M059J (cell line): ENCODE measurements around the gene INPP5B. TPM values are rescaled to one million over a fixed set of nuclear protein-coding genes. Genes with fewer than 3 reads are reported as not detected.
A peak's percentile ranks its signal among the peaks of the same experiment; 100 is the strongest.

ENCODE experiments used
- DNase-seq: peaks from one replicate; pipeline ENCODE4 v3.0.0-alpha.2; 2012; ENCODE audit warnings: low read depth
- total RNA-seq: library from RNA; depleted of rRNA; stranded (reverse); fragments of >200 nt; shearing (Covaris generic); gene quantifications from 2 replicates; pipeline ENCODE4 v1.2.3, GENCODE V29; 2014

INPP5B gene
- total RNA-seq, 1 experiment from 2014 or later = 8.5 TPM

DNA sequence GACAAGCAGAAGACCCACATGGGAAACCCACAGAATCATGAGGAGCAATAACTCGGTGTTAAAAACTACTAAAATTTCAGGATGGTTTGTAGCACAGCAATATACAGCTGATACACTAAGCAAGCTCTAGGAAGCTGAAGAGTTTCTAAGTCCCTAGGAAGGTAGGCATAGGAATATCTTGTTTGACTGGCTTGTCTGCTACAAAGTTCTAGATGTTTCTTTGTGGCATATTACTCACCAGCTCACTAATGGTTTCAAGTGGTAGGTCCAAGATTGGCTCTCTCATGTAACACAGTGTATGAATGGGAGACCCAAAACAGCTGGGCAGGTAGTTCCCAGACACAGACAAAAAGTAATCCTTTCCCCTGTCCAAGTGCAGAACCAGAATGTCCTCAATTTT, 74.2 kb downstream of the INPP5B start:
- no peak for DNase-seq

DNA sequence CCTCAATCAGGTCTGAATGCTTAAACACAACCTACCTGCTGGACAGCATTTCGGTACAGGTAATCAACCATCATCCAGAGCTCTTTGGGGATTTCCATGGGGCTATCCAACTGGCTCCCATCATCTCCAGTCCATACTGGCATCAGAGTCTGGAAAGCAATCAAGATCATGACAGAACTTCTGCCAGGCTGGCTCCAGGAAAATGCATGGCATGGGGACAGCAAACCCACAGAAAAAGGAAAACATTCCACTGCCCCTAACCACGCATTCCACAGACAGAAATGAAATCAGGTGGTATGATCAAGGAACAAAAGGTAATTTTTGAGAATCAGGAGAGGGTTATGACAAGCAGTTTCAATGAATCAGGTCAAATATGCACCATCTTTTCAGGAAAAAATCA, 78.4 kb downstream of the INPP5B start:
- peak; percentile 14 for DNase-seq

DNA sequence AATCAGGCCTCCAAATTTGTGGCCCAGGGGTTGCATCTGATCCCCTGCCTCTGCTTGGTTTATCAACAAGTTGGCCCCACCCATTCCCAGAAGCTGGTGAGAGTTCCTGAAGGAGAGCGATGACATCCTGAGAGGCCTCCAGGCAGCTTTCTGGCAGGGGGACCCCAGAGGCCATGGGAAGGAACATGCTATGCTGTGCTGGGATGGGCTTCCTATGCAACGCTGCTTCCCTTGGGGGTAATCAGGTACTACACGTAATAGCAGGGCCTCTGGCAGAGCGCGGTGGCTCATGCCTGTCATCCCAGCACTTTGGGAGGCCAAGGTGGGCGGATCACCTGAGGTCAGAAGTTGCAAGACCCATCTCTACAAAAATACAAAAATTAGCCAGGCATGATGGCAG, 79.1 kb downstream of the INPP5B start:
- no peak for DNase-seq

DNA sequence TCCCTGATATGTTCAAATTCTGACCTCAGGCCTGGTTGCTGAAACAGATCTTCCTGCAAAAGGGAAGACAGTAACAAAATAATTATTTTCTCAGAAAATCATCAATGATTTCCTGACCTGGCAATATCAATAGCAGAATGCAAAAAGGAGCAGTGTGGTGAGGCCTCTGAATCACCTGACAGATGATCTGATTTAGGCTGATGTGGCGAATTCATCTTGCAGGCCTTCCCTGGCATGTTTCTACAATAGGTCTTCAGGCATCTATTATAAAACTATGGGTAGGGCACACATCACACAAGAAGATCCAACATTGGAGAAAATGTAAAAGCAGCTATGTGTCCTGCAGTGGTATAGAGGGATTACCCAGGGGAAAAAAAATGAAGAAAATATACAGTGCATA, 80.4 kb downstream of the INPP5B start:
- DNase-seq = no peak

DNA sequence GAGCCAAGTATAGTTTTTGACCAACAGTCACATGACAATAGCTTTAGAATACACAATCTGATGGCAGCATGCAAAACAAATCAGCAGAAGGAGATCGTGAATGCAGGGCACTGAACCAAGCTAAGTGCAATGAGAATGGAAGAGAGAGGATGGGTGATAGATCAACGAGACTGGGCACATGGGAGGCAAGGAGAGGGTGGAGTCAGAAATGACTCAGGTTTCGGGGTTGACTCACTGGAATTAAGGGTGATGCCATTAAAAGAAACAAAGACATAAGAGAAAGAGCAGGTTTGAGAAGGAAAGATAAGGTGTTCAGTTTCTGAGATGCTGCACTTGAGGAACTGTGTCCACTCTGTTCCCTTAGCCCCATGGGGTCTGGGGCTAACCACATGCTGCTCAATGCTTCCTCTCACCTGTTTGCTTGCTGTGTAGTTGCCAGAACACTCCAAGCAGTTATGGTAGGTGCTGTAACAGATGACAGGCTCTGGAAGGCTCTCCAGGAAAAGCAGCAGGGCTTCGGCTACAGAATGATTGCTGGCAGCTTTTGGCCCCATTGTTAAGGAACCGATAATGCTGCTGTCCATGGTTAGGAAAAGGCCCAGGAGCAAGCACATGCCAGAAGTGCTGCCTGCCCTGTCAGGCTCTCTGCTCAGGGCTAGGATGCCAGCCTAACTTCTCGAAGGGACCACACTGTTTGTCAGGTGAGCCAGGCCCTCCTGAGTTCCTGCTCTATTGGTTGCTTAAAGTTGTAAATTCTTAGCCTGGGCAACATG, 81.3 kb downstream of the INPP5B start:
- peak; percentile 65 for DNase-seq

DNA sequence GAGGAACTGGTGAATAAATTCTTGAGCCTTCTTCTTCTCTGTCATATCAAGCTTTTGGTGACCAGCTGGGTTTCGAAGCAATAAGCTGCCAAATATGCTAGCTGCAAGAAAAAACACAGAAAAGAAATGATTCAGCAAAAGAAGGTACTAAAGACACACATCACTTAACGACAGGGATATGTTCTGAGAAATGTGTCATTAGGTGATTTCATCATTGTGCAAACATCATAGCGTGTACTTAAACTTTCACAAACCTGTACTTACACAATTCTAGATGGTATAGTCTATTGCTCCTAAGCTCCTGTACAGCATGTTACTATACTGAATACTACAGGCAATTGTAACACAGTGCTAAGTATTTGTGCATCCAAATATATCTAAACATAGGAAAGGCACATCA, 84.5 kb downstream of the INPP5B start:
- DNase-seq = no peak

DNA sequence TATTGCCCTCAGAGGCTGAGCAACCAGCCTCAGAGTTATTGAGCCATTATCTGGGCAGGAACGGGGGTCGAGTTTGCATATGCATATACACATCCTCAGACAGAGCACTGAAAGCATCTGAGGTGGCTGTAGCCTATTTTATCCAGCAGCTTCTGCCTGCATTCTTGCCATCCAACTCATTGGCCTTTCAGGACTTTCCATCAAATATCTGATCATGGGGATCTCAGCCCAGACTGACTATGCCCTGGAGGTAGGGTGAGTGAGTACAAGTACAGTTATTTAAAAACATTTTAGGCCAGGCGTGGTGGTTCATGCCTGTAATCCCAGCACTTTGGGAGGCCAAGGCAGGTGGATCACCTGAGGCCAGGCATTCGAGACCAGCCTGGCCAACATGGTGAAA, 85.7 kb downstream of the INPP5B start:
- DNase-seq = peak; percentile 14

DNA sequence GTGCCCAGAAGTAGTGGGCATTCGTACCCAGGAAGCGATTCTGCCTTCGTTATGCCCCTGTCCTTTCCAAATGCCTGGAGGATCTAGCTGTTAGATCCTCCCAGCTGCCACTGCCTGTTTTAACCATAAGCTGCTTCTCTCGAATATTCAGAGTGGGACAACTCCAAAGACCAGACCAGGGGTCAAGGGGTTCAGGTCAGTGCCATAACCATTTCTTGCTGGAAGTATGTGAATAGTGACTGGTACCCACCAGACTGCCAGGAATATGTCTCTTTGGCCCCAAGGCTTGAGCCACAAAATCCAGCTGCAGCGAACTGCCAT, 86.5 kb downstream of the INPP5B start:
- no peak for DNase-seq

DNA sequence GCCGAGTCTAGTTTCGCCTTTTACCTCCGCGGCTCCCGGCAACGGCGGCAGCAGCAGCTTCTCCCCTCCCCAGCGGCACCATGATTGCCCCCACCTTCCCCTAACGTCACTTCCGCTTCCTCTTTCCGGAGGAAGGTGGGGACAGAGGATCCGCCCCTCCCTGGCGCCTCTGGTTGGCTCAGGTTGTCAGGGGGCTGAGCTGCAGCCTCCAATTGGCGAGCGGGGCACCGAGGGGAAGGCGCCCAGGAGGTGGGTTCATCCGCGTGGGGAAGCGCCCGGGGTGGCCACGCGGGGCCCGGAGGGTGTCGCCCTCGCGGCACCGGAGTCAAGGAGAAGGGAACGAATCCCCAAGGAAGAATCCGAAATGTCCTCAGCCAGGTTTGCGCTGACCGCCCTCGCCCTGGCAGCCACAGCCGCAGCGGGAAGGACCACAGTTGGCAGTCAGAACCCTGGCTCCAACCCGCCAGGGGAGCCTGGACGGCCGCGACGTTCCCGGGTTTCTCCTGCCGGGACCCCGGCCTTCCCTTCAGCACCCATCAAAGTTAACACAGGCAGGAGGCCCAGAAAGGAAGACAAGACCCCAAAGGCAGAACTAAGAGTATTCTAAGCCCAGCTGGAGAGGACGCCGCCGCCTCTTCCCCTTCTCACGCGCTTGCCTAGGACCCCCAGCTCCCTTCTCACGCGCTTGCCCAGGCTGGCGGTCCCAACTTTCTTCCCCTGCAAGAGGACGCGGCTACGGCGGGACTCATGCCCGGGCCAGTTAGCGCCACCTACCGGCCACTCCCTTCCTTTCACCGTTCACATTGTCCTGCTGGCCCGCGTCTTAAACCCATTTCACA, 87.1 kb downstream of the INPP5B start, which contains the start of gene MTF1:
MTF1 (minus strand) TSS at position 86 of the 839 bp plus-strand sequence. CDS start 1,934 bp downstream, outside the sequence.
- peak; percentile 98 for DNase-seq

DNA sequence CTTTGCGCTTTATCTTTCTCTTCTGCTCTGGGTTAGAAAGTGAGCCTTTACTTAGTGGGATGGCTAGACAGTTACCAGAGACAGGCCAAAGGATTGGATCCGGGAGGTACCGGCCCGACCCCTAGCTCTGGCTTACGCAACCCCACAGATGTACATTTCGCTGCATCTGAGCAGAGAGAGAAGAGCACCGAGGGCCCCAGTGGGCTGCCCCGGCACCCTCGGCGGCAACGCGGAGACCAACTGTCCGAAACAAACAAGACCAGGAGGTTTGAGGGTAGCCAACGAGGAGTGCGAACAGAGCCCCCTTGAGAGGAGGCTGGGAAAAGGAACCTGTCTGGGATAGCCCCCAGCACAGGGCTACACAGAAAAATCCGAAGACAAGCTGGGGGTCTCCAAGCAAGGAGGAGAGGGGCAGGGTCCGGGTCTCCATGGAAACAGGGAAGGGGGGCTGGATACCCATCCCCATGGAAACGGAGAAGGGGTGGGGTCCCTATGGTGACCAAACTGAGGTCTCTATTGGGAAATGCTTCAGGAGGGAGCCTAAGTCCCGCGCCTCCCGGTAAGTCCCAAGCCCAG, 87.8 kb downstream of the INPP5B start:
- no peak for DNase-seq

DNA sequence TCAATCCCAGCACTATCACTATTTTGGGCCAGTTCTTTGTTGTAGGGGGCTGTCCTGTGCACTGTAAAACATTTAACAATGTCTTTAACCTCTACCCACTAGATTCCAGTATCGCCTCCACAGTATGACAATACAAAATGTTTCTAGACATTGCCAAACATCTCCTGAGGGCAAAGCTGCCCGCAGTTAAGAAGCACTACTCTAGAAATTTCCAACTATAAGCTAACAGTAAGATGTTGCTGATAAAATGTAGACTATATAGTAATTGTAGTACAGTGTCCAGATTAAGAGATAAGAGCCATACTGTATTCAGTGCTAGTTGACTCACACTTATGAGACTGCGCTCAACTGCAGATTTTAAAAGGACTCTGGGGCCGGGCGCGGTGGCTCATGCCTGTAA, 92.4 kb downstream of the INPP5B start:
- no peak for DNase-seq

DNA sequence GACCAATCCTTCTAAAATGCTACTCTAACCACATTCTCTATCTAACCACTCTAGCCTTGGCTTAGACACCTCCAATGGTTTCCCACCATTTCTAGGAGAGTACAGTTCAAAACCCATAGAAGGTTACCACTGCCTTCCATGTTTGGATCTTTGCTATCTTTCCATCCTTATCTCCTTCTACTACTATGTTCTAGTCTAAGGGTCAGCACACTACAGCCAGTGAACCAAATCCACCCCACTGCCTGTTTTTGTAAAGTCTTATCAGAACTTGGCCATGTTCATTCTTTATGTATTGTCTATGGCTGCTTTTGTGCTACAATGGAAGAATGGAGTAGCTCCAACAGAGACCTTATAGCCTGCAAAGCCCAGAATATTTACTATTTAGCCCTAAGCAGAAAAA, 93.7 kb downstream of the INPP5B start:
- no peak for DNase-seq

DNA sequence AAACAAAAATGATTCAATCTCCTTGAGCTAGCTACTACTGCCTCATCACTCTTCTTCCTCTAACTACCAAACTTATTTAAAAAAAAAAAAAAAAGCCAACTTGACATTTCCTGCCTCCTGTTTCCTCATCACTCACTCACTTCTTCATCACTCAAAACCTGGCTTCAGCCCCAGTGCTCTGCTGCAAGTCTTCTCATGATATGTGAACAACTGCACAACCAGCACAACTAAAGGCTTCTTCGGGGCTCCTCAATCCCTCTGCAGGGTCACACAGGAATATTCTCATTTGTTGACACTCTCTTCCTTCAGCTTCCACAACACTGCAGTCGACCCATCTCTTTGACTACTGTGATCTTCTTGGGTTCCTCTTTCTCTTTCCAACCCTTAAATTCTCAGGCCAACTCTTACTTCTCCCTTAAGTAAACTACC, 95.1 kb downstream of the INPP5B start:
- DNase-seq = peak; percentile 6

DNA sequence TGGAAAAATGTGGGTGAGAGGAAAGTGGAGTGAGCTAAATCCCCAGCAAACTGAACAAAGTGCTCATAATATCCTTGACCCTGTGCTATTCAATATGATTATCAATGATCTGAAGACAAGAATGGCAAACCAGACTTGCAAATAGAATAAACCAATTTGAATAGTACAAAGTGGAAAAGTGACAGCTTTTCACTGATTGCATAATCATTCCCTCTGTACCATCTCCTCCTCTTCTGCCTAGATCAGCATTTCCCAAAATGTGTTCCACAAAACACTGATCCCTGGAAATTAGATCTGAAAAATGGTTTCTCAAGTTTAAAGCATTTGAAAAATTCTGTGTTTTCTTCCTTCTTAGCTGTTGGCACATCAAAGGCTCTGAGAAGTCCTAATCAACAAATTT, 95.6 kb downstream of the INPP5B start:
- DNase-seq = no peak

DNA sequence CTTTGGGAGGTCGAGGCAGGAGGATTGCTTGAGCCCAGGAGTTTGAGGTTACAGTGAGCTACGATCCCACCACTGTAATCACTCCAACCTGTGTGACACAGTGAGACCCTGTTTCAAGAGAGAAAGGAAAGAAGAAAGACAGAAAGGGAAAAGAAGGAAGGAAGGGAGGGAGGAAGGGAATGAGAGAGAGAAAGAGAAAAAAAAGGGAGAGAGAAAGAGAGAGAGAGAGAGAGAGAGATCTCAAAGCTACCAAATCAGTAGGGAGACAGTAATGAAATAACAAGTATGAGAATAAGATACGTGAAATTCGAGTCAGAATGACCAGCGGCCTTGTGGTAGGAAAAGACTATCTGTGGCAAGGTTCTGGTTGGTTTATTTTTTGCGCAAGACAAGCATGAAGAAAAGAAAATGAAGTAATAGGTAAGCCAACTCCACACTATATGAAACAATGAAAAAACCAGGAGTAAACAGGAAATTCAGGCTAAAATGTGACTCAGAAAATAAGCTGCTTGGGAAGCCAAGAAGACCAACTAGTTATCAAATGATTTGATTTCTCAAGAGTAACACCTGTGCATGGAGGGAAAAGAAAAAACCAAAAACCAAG, 96.4 kb downstream of the INPP5B start:
- peak; percentile 8 for DNase-seq

DNA sequence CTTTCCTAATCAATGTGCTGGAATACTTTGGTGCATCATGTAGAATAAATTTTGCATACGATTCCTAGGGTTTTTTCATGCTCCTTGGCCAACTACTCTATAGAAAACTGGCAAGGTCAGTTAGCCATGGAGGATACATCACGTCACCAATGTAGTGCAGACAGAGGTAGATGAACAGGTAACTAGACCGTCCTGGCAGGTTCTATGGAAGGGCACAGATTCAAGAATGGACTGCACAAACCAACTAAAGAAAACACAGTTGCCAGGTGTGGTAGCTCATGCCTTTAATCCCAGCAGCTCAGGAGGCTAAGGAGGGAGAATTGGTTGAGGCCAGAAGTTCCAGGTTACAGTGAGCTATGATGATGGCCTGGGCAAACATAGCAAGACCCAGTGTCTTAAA, 97.4 kb downstream of the INPP5B start:
- DNase-seq = no peak

DNA sequence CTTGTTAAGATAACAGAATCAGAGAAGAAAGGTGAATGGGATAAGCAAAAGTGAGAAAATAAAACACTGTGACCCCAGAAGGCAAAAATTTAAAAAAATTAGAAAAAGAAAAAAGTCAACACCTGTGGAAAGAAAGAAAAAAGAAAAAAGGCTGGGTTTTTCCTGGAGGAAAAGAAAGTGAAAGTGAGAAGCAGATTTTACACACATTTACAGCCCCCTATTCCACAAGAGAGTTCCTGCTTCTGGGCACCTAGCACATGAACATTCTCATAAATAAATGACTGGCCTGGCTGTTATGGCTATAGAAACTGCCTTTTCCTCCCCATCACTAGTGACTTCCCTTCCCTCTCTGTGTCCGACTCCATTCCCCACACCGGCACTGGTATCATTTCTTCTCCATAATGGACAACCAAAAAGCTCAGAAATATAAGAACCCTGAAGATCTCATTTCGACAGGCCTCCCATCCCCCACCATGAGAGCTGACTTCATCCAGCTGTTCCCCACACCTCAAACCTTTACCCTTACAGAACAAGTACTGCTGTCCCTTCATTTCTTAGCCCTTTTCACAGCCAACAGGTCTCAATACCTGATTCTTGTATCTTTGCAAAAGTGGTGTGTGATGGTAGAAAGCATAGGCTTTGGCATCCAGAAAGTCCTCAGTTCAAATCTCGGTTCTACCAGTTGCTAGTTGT, 100.1 kb downstream of the INPP5B start:
- DNase-seq = no peak

DNA sequence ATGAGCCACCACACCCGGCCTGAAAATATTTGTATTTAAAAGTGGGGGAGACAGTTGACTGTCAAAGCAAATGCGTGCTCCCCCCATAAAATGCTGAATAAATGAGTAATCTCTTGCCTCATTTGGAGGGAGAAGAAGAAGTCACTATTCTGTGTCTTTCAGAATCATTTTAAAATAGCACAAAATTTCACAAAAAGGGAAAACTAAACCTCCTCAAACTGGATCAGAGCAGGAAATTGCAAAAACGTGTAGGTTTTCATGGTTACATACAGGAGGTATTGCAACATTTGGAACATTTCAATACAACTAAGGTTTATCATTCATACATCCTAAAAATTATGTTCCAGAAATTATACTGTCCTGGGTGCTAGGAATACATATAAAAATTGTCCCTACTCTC, 101.1 kb downstream of the INPP5B start:
- DNase-seq = no peak

DNA sequence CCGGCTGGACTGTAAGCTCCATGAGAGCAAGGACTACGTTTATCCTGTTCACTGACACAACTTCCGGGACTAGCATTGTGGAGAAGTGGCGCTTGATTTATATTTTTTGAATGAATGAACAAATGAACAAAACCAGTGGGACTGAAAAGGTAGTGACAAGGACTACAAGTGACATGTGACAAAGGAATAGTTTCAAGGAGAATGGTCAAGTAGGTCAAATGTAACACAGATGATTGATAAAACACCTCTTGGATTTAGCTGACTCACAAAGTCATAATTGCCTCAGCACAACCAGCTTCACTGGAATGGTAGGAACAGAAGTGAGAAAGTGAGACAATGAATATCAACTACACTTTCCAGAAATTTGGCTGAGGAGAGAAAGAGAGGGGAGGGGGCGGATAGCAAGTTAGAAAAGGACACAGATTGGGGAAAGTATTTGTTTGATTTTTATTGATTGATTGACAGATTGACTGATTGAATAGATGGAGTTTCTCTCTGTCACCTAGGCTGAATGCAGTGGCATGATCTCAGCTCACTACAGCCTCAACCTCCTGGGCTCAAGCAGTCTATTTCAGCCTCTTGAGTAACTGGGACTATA, 101.7 kb downstream of the INPP5B start:
- no peak for DNase-seq

DNA sequence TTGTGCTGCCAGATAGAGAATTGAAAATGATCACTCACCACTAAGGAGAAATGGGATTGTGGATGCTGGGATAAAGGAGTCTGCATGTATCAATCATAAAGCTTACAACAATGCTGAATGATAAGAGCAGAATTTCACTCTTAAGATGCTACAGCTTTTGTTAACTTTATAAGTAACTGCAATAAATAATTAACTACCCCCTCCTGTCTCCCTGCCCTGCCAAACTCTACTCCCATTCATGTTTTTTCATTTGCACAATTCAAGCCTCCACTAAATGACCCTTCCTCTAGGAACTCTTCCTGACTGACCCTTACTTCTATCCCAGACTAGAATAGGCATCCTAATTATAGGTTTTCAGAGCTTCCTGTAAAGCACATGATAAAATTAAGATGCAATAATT, 102.3 kb downstream of the INPP5B start:
- DNase-seq = no peak

DNA sequence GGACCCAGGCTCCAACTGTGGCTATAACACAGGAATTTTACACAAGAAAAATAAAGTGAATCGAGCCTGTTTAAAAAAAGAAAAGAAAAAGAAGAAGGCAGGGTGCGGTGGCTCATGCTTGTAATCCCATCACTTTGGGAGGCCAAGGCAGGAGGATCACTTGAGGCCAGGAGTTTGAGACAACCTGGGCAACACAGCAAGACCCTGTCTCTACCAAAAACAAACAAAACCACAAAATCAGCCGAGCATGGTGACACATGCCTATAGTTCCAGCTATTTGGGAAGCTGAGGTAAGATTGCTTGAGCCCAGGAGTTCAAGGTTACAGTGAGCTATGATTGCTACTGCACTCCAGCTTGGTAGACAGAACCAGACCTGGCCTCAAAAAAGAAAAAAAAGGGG, 105.2 kb downstream of the INPP5B start:
- DNase-seq = no peak
